Bronchial epithelial cell (primary cell): ENCODE measurements around the gene PIK3R4. TPM values are rescaled to one million over a fixed set of nuclear protein-coding genes. Genes with fewer than 3 reads are reported as not detected.

Source experiments
- DNase-seq: peaks from one replicate; pipeline ENCODE4 v3.0.0-alpha.2; 2010; ENCODE audit warnings: low read depth
- FAIRE-seq: peaks from 2 replicates; lab custom pipeline; 2011; peaks lifted over from hg19 to GRCh38; lab: Jason Lieb, UNC
- H3K27me3 ChIP-seq: 2 replicates; pipeline ENCODE4 v1.5.1; 2011; ENCODE audit warnings: low read length; ENCODE audit not compliant: control insufficient read depth, insufficient read depth
- H3K36me3 ChIP-seq: 2 replicates; pipeline ENCODE4 v1.5.1; 2011; ENCODE audit warnings: low read length; ENCODE audit not compliant: control insufficient read depth, insufficient read depth
- H3K4me3 ChIP-seq: 2 replicates; pipeline ENCODE4 v1.5.1; 2011; ENCODE audit warnings: mild to moderate bottlenecking, low read depth, low read length, control low read depth
- CTCF ChIP-seq: IDR thresholded peaks from 2 replicates; pipeline ENCODE4 v1.5.1; 2011; ENCODE audit warnings: mild to moderate bottlenecking, moderate library complexity, low read length, control low read depth, inconsistent platforms; ENCODE audit not compliant: insufficient read depth, severe bottlenecking
- total RNA-seq: library from RNA; depleted of rRNA; stranded (reverse); fragments of >200 nt; gene quantifications from 2 replicates; pipeline ENCODE4 v1.2.1, GENCODE V29; 2014

Gene PIK3R4
- total RNA-seq, 1 donor from 2014 or later = 23.7 TPM

- TF ChIP-seq CTCF = no peak
- Histone ChIP-seq H3K36me3 (no peaks in the 10 kb centered on the region), H3K27me3 (no peaks in the 10 kb centered on the region), H3K4me3 (no peak overlapping the region)
- no peak for DNase-seq
- FAIRE-seq = no peak
Measured at GRCh38 chr3:130786306-130786705, 39.7 kb upstream of the PIK3R4 start.

DNA sequence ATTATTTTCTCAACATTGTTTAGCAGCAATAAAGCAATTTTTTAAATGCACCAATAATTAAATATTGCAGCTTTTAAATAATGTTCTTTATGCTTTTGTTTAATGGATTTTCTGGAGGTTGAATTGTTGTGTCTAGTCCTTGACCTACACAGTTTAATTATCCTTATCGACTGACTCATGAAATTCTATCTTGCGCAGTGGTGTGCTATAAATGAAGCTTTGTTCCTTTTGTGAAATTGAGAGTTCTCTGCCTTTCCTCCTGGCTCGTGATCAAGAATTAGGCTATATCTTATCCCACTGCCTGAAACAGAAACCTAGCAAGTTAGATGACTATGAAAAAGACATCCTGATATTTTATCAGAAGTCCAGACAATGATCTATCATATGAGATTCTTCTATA lies 37.0 kb upstream of the PIK3R4 start:
- TF ChIP-seq CTCF = no peak
- DNase-seq = no peak
- FAIRE-seq = no peak
- H3K27me3 ChIP-seq = no peaks in the 10 kb centered on the region
- no peaks in the 10 kb centered on the region for H3K36me3 ChIP-seq
- no peak overlapping the region for H3K4me3 ChIP-seq

- H3K36me3 ChIP-seq = no peaks in the 10 kb centered on the region
- no peak for DNase-seq
- no peak for FAIRE-seq
Measured at GRCh38 chr3:130779486-130779885, 32.9 kb upstream of the PIK3R4 start.

DNA sequence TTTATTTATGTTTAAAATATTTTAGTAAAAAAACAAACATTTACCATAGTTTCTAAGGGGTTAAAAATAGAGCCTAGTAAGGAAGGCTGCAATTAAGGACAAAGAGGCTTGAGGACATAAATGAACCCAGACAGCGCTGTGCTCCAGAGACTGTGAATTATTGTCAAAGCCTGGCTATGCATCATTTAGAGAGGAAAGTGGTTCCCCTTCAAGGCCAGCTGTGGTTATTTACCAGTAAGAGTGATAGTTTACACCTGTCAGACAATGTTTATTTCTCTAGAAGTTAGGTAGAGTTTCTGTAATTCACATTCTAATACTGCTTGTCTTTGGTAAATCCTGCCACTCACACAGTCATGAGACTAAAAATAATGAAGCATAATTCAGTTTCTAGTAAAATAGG lies 32.4 kb upstream of the PIK3R4 start:
- H3K4me3 ChIP-seq = no peak overlapping the region
- no peak for TF ChIP-seq CTCF
- FAIRE-seq (no peak), DNase-seq (no peak)
- no peaks in the 10 kb centered on the region for H3K27me3 ChIP-seq
- H3K36me3 ChIP-seq = no peaks in the 10 kb centered on the region

More at GRCh38 chr3:130779486-130779885, 32.9 kb upstream of the PIK3R4 start:
- Histone ChIP-seq H3K4me3 (no peak overlapping the region), H3K27me3 (no peaks in the 10 kb centered on the region)
- no peak for TF ChIP-seq CTCF

DNA sequence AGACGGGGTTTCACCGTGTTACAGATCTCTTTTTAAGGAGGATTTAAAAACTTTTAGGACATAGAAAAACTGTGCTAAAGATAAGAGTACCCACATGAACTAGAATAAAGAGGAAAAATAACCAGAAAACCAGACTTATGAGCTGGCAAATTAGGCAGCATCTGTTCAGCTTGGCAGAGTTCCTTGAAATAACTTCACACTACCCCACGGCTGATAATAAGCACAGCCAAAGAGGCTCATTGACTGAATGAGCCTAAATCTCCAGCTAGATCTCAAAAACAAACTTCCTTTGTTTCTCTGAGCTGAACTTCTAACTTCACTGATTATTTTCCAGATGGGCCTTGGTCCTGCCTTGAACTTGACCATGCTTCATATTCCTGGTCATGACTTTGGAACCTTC lies 26.7 kb upstream of the PIK3R4 start:
- FAIRE-seq (no peak), DNase-seq (no peak)
- Histone ChIP-seq H3K27me3 (no peaks in the 10 kb centered on the region), H3K4me3 (no peak overlapping the region), H3K36me3 (no peaks in the 10 kb centered on the region)
- TF ChIP-seq CTCF = no peak

- no peaks in the 10 kb centered on the region for H3K36me3 ChIP-seq
- H3K4me3 ChIP-seq = no peak overlapping the region
- DNase-seq = no peak
- no peak for FAIRE-seq
- H3K27me3 ChIP-seq = no peaks in the 10 kb centered on the region
- TF ChIP-seq CTCF = no peak
Measured at GRCh38 chr3:130772129-130772528, 25.5 kb upstream of the PIK3R4 start.
